ENCODE data around the gene GNG7. TPM values are rescaled to one million over a fixed set of nuclear protein-coding genes. Genes with fewer than 3 reads are reported as not detected.

Gene GNG7
- total and polyA plus RNA-seq, 2 donors (not counting 3 experiments of a cell fraction or from before 2014, with no cell fraction given): 0.29 to 0.84 TPM

- no peak overlapping the region for H3K27ac ChIP-seq (ENCODE audit: insufficient read depth, low read depth, low read length)
- peaks cover 2 to 12% of the 10 kb centered on the region in 2 experiments for H3K36me3 ChIP-seq (ENCODE audit: control insufficient read depth in 2 of 2, extremely low read depth in 1 of 2, insufficient read depth in 2 of 2, low read length in 2 of 2)
- intact Hi-C loops (cut with micrococcal nuclease) (no loop called here), dilution Hi-C loops (cut with MboI; ENCODE audit: extremely low pct_ligation_motif_present, low sequenced_read_pairs) (loop anchor here (10.0 kb wide), 1 partner anchor 57 kb away; no protein-coding TSS in a partner anchor)
- no peak for TF ChIP-seq JUN (IDR thresholded peaks at IDR 0.05; ENCODE audit: borderline replicate concordance, insufficient read depth, insufficient read length, low read depth)
- TF ChIP-seq MAX (IDR thresholded peaks at IDR 0.05; ENCODE audit: insufficient read depth, insufficient read length): no peak
- TF ChIP-seq MYC (IDR thresholded peaks at IDR 0.05; ENCODE audit: low read depth, low read length): no peak
- TF ChIP-seq GATA2 (IDR thresholded peaks at IDR 0.05; ENCODE audit: insufficient read depth, insufficient read length, low read depth, low read length): no peak
- TF ChIP-seq FOS (IDR thresholded peaks at IDR 0.05; ENCODE audit: borderline replicate concordance, insufficient read depth, low read length): no peak
- TF ChIP-seq POLR2A (IDR thresholded peaks at IDR 0.05; ENCODE audit: low read depth, low read length): no peak
- TF ChIP-seq POLR2AphosphoS5 (IDR thresholded peaks at IDR 0.05; ENCODE audit: insufficient read depth, low read depth, low read length): no peak
- TF ChIP-seq CTCF (IDR thresholded peaks at IDR 0.05; ENCODE audit: extremely low read depth in 1 of 2, insufficient read depth in 1 of 2, low read depth in 1 of 2, low read length in 2 of 2): no peak
- no peak for TF ChIP-seq EZH2 (IDR thresholded peaks at IDR 0.05; ENCODE audit: borderline replicate concordance, low read depth, low read length, severe bottlenecking)
- H3K9ac ChIP-seq (replicated peaks; ENCODE audit: extremely low read depth, insufficient read depth, low read length): no peak overlapping the region
- no peaks in the 10 kb centered on the region for H3K4me1 ChIP-seq (ENCODE audit: control insufficient read depth, extremely low read depth, insufficient read depth, low read length)
- ChIA-PET CTCF (interaction anchor here (2.8 kb wide), 1 partner anchor 103 kb away, joined by 19 read pairs; no protein-coding TSS in a partner anchor), POLR2A (no interaction called here)
- H3K9me1 ChIP-seq (replicated peaks; ENCODE audit: control insufficient read depth, extremely low read depth, insufficient read depth, low read length): no peaks in the 10 kb centered on the region
- no peaks in the 10 kb centered on the region for H3K9me3 ChIP-seq (replicated peaks; ENCODE audit: control insufficient read depth, insufficient read depth, low read length)
- H3K79me2 ChIP-seq (ENCODE audit: control insufficient read depth, insufficient read depth, low read length): no peaks in the 10 kb centered on the region
- H4K20me1 ChIP-seq (replicated peaks; ENCODE audit: control insufficient read depth, extremely low read depth, insufficient read depth, low read length): no peaks in the 10 kb centered on the region
- no peaks in the 10 kb centered on the region for H3K27me3 ChIP-seq (ENCODE audit: control insufficient read depth in 2 of 2, insufficient read depth in 2 of 2, low read length in 2 of 2)
- DNase-seq (ENCODE audit: low read depth, low spot score): no peak
- BruUV-seq (replicated peaks): no TSS peak
- H3K4me2 ChIP-seq (ENCODE audit: insufficient read depth, low read length): no peak overlapping the region
- no peak for FAIRE-seq
- H3K4me3 ChIP-seq (replicated peaks in 1 of 3; ENCODE audit: insufficient read depth in 1 of 3, low read depth in 1 of 3, low read length in 3 of 3): no peak overlapping the region
- no peak overlapping the region for H2AFZ ChIP-seq (ENCODE audit: low read depth, low read length)
Observed at GRCh38 chr19:2751438-2751830, 48.9 kb upstream of the GNG7 start.

All from endothelial cell of umbilical vein (primary cell).